PC-9 (cell line): ENCODE data around the gene MARK2.

ENCODE experiments used
- EZH2 ChIP-seq: fragments of 200-600 bp; sonication (generic); IDR thresholded peaks from 2 replicates; pipeline ENCODE4 v1.8.0; 2017; ENCODE audit warnings: antibody characterized with exemption, low read depth
- TF ChIP-seq, protein P1 (sequence below): fragments of 200-600 bp; sonication (generic); conservative IDR thresholded peaks from 2 replicates; pipeline ENCODE4 v1.6.1; 2017; ENCODE audit warnings: mixed run types, antibody characterized with exemption, mild to moderate bottlenecking, moderate library complexity

GRCh38 chr11:63813035-63813562 lies 25.8 kb upstream of the MARK2 start, which contains the start of gene SPINDOC:
- TF ChIP-seq, protein P1, sequence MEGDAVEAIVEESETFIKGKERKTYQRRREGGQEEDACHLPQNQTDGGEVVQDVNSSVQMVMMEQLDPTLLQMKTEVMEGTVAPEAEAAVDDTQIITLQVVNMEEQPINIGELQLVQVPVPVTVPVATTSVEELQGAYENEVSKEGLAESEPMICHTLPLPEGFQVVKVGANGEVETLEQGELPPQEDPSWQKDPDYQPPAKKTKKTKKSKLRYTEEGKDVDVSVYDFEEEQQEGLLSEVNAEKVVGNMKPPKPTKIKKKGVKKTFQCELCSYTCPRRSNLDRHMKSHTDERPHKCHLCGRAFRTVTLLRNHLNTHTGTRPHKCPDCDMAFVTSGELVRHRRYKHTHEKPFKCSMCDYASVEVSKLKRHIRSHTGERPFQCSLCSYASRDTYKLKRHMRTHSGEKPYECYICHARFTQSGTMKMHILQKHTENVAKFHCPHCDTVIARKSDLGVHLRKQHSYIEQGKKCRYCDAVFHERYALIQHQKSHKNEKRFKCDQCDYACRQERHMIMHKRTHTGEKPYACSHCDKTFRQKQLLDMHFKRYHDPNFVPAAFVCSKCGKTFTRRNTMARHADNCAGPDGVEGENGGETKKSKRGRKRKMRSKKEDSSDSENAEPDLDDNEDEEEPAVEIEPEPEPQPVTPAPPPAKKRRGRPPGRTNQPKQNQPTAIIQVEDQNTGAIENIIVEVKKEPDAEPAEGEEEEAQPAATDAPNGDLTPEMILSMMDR, result no peak
- TF ChIP-seq EZH2, result no peak
